ENCODE measurements around the gene GTF3C4. TPM values are rescaled to one million over a fixed set of nuclear protein-coding genes. Genes with fewer than 3 reads are reported as not detected.

GTF3C4 gene, protein sequence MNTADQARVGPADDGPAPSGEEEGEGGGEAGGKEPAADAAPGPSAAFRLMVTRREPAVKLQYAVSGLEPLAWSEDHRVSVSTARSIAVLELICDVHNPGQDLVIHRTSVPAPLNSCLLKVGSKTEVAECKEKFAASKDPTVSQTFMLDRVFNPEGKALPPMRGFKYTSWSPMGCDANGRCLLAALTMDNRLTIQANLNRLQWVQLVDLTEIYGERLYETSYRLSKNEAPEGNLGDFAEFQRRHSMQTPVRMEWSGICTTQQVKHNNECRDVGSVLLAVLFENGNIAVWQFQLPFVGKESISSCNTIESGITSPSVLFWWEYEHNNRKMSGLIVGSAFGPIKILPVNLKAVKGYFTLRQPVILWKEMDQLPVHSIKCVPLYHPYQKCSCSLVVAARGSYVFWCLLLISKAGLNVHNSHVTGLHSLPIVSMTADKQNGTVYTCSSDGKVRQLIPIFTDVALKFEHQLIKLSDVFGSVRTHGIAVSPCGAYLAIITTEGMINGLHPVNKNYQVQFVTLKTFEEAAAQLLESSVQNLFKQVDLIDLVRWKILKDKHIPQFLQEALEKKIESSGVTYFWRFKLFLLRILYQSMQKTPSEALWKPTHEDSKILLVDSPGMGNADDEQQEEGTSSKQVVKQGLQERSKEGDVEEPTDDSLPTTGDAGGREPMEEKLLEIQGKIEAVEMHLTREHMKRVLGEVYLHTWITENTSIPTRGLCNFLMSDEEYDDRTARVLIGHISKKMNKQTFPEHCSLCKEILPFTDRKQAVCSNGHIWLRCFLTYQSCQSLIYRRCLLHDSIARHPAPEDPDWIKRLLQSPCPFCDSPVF
- total RNA-seq (2022; extraction: Qiagen RNA extraction): 16.1 to 19.2 TPM (median 17.9 TPM) in 5 replicates

GRCh38 chr9:132670457-132671391, at the start of gene GTF3C4:
GTF3C4 (plus strand) TSS chr9:132670464; CDS start chr9:132670599, 135 bp downstream.

GRCh38 chr9:132669698-132670456, 387 bp upstream of the GTF3C4 start, which contains the start of gene DDX31:
DDX31 (minus strand) TSS chr9:132669983; CDS start chr9:132669934, 49 bp downstream.

Other genes starting within 250 kb of the GTF3C4 start
- 0.07 TPM in 1 of 5 replicates, not detected in the others for gene BARHL1, start 87.9 kb upstream of the GTF3C4 start, total RNA-seq (2022; extraction: Qiagen RNA extraction)
- gene DDX31, start 481 bp upstream of the GTF3C4 start, total RNA-seq (2022; extraction: Qiagen RNA extraction): 23.5 to 26.4 TPM (median 24.3 TPM) in 5 replicates
- gene AK8, start 207.8 kb downstream of the GTF3C4 start, total RNA-seq (2022; extraction: Qiagen RNA extraction): 1.1 to 1.7 TPM (median 1.5 TPM) in 5 replicates
- 4.9 to 5.9 TPM (median 5.3 TPM) in 5 replicates for gene SPACA9, start 208.4 kb downstream of the GTF3C4 start, total RNA-seq (2022; extraction: Qiagen RNA extraction)